NCI-H1092 treated with DMSO at 0.1 percent for 48 hours (cell line): Measurements from ENCODE around the gene TMEM151B.

ENCODE experiments used
- DNase-seq: peaks from one replicate; lab custom pipeline; 2025; lab: John Stamatoyannopoulos, UW

The TMEM151B gene

GRCh38 chr6:44278774-44279697, 8.8 kb downstream of the TMEM151B start:
- no peak for DNase-seq

DNA sequence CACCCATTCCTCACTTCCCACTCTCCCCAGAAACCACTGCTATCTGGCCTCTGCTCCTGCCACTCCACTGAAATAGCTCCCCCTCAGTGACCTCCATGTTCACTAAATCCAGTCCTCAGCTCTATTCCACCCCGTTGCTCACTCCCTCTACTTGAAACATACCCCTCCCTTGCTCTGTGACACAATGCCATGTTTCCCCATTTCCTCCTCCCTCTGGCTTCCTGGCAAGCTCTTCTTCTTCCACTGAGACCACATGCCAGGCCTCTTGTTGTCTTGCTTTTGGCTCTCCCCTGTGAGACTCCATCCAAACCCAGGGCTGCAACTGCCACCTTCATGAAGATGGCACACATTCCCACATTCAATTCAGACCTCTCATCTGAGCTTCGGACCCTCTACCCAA, 13.9 kb downstream of the TMEM151B start:
- DNase-seq = no peak

DNA sequence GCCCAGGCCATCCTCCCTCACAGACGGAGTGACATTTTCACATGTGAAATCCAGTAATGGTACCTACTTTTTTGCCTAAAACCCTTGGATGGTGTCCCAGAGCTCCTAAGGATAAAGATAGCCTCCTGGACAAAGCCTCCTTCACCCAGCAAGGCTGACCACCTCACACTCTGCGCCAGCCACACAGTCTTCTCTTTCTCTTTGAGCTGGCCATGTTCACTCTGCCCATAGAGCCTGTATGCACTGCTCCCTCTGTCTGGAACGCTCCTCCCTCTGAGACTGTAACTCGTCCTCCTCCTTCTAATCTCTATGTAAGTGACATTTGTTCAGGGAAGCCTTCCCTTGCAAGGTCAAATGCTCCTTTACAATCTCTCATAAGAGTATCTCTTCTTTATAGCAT, 14.6 kb downstream of the TMEM151B start:
- no peak for DNase-seq

DNA sequence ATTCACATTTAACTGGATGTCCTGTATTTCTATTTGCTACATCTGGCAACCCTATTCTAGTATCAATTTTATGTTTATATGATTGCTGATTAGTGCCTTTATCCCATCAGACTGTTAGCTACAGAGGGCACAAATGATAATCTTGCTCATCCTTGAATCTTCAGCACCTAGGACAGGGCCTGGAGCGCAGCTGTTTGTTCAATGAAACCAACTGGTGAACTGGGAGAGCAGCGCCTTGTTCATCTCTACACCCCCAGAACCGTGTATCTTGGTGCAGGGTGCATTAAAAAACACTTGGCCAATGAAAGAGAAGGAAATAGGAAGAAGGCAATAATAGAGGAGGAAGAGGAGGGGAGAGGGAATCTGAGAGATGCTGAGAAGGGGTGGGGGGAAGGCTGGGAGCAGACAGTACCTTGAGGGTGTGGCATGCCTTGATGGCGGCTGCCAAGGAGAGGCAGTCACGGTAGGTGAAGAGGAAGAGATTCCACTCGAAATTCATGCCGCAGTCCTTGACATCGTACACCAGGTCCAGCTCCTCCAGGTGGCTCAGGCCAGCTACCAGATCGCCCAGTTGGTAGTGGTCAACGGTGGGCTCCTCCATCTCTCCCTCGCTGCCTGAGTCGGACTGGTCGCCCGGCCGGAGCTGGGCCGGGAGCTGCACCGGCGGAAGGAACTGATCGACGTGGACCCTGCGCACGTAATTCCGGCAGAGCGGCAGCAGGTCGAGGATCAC, 15.5 kb downstream of the TMEM151B start:
- DNase-seq = no peak

DNA sequence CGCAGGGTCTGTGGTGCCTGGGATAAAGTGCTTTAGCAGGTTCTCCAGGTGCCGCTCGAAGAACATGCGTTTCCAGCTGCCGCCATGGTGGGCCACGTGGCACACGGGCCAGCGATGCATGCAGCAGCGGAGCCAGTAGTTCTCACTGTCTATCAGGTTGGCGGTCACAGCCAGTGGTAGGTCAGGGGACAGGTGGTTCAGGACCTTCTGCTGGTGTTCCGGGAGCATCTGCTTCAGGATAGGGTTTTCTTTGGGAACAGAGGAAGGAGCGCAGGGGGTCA, 16.0 kb downstream of the TMEM151B start:
- DNase-seq = no peak

DNA sequence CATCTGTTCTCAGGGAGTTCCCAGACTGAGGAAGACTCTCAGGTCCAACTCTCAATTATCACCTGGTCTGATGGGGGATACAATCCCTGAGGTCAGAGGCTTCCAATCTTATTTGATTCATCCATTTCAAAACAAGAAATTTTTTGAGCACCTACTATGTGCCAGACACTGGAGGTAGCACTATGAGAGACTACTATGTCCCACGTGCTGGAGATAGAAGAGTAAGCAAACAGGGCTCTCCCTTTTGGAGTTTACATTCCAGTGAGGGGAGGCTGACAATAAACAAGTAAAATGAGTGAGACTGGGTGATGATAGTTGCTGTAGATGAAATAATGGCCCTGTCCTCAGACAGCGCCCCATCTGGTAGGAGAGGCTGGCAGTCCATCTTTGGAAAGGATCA, 16.5 kb downstream of the TMEM151B start:
- DNase-seq = no peak

DNA sequence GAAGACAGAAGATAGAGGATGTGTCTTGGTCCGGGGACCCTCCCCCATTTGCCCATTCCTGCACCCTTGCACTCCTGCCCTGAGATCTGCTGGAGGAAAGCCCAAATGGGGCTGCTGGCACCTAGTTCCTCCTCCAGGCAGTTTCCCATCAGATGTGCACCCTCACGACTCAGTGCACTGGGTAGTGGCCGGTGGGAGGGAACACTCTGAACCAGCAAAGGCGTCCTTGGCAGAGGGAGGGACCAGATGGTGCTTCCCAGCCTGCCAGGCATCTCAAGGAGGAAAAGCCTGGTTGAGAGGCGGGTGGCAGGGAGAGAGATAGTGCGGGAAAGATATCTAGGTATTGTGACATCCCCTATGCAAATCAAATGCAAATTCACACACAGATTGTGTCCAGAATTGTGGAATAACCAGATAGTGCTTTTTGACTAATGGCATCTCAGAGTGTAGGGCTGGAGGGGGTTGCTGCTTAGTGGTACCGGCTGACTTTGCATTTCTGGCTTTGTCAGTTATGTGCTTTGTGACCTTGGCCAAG, 19.5 kb downstream of the TMEM151B start:
- no peak for DNase-seq

DNA sequence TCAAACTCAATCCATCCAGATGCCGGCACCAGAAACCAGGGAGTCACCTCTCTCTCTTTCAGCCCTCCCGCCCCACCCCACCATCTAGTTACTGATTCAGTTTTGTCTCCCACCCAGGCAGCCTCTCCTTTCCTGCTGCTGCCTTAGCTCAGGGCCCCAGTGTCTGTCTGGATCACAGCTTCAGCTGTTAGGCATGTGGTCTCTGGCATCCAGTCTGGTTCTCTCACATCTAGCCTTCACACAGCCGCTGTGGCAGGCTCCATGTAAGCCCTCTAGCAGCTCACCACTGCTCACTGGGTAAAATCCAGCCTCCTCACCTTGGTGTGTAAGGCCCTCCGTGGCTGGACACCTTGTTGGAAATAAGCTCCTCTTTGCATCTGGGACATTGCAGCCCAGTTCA, 21.6 kb downstream of the TMEM151B start:
- no peak for DNase-seq

DNA sequence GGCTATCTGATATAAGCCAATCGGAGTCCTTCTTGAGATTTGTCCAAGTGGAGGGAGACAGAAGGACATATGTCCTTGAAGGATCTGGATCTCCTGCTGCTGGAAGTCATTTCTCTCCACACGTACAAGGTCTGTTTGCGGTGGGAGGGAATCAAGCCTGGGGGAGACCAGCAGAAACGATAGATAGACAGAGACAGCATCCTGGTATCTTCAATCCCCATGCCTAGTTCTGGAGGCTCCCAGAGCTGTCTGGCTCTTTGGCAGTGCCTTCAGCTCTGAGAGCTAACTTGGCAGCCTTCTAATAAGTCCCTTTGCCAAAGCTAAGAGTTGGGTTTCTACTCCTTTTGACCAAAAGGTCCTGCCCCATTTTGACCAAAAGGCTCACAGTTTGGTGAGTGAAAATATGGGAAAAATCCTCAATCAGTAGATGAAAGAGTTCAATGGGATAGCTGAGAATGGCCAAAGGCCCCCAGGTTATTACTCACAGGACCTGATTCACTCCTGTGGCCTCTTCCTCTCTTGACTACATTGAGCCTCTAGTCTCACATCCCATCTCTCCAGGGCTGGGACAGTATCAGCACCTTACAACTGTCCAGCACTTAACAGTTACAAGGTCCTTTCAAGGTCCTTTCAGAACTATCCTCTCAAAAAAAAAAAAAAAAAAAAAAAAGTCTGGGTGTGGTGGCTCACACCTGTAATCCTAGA, 22.6 kb downstream of the TMEM151B start:
- no peak for DNase-seq

DNA sequence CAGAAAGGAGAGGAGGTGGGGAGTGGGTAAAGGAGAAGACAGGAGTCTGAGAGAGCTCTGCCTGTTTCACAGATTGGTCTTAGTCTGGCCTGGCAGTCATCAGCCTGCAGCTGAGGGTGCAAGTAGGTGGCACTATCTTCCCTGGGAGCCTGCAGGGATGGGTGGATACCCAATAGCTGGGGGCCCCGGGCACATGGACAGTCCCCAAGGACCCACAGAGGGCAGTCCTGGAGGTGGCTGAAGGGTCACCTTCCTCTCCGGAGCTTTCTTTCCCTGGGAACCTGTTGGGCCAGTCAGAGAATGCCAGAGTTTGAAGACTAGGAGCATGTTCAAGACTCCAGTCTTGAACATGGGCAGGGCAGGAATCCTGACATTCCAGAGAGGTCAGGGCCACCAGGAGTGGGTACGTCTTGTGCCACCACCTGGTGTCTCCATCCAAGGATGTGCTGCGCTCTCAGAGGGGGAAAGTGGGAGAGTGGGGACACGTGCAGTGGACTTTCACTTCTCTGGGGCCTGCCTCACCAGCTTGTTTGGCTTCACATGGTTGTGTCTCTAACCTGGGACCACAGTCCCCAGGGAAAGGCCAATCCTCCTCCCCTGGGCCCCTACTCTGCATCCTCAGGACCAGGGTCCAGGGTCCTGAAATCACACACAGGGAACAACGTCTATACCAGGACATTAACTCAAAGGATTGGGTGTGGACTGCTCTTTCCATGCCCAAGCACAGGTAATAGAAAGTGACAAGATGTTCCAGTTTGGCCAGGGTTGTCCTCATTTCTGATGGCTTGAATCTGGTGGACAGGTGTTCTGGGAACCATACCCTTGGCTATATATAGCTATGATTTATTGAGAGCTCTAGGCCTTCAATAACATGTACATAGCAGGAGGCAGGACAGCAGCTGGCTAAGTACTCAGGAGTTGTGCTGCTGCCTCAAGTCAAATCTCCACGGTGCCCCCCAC, 24.9 kb downstream of the TMEM151B start:
- no peak for DNase-seq

- DNase-seq = no peak
These were observed 27.1 kb downstream of the TMEM151B start for GRCh38 chr6:44297063-44298038.

GRCh38 chr6:44298055-44298803, 28.0 kb downstream of the TMEM151B start:
- no peak for DNase-seq

- DNase-seq = no peak
These were observed 28.6 kb downstream of the TMEM151B start for GRCh38 chr6:44298864-44299263.

- DNase-seq = no peak
These were observed 30.1 kb downstream of the TMEM151B start for GRCh38 chr6:44300292-44300823.

DNA sequence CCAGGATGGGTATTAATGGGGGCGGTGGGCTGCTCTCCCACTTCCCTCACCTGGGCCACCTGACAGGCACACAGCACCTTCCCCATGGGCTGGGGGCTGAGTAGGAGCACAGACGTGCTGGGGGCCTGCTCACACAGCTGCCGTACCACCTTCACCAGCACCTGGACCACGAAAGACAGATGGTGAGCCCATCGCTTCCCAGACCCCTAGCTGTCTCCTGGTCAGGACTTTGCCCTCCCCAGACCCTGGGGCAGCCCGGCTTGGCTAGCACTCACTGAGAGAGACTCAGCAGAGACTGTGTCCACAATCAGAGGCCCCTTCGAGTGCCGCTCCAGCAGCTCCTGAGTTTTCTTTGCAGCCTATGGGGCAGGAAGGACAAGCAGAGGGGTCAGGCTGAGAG, 30.9 kb downstream of the TMEM151B start:
- no peak for DNase-seq

DNA sequence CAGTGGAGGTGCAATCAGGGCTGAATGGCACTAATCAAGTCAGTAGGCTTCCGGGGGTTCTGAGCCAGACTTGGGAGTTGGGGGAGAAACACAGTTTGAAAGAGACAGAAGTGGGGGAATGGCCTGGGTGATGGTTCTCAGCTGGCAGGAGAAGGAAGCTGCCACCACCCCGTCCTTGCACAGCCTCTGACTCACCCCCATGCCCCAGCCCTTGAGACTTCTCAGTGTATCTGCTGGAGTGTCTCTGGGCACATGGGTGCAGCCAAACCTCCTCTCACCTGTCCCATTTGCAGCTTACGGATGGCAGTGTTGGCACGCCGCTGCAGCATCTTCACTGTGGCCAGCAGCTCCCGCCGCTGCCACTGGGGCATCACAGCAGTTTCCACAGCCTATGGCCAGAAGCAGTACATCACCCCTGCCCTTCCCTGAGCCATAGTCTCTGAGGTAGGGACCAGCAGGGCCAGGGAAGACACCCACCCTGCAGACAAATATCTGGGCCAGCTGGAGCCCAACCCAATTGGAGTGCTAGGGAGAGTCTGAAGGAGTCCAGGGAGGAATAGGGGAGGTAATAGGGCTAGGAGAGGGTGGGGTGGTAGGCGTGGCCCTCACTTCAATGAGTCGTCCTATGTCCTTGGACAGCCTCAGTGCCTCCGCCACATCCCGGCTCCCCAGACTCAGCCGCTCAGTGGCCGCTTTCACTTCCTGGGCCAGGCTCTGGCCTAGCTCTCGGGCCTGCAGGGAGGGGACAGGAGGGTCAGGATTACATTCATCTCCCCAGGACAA, 31.7 kb downstream of the TMEM151B start:
- no peak for DNase-seq

DNA sequence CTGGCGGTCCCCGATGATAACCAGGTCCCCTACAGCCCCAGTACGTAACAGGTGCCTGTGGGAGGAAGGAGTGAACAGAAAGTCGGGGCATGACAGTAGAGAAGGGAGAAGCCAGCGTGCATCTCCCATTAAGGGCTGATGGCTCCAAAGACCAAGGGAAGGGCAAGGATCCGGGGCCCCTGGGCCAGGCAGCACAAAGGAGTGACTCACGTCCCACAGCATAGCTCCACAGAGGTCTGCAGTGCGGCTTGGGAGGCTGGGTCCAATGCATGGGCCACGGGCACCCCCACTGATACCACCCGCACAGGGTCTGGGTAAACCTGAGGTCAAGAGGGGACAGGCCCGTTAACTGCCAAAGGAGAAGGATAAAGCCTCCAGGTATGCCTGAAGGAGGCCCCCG, 32.6 kb downstream of the TMEM151B start:
- no peak for DNase-seq

GRCh38 chr6:44303842-44304241, 33.6 kb downstream of the TMEM151B start:
- DNase-seq = no peak
